Measurements from ENCODE around the gene PLCH2.

GRCh38 chr1:2449636-2450454 is 26.2 kb upstream of the PLCH2 start:
- TF ChIP-seq POLR2A (IDR thresholded peaks at IDR 0.05): no peak
- no peak for TF ChIP-seq CTCF (IDR thresholded peaks at IDR 0.05 in 4 of 5, conservative IDR thresholded peaks at IDR 0.05 in 1 of 5)
